ENCODE measurements around the gene DLG2.

DNA sequence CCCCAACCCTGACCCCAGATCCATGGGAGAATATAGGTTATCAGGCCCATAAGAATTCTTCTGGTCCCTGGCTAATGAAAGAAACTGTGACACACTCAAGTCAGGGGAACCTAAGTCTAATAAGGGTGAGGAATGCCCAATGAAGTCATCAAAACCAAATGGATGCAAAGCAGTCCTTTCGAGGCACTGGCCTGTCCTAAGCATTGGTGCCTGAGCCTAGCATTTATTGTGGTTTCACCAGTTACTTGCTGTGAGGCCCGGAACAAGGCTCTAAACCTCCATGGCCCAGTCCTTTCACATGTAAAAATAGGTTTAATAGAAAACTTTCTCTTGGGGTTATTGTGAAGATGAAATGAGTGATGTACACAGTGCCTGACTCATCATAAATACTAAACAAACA is 712.6 kb downstream of the DLG2 start:
- TF ChIP-seq, protein P1, sequence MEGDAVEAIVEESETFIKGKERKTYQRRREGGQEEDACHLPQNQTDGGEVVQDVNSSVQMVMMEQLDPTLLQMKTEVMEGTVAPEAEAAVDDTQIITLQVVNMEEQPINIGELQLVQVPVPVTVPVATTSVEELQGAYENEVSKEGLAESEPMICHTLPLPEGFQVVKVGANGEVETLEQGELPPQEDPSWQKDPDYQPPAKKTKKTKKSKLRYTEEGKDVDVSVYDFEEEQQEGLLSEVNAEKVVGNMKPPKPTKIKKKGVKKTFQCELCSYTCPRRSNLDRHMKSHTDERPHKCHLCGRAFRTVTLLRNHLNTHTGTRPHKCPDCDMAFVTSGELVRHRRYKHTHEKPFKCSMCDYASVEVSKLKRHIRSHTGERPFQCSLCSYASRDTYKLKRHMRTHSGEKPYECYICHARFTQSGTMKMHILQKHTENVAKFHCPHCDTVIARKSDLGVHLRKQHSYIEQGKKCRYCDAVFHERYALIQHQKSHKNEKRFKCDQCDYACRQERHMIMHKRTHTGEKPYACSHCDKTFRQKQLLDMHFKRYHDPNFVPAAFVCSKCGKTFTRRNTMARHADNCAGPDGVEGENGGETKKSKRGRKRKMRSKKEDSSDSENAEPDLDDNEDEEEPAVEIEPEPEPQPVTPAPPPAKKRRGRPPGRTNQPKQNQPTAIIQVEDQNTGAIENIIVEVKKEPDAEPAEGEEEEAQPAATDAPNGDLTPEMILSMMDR (IDR thresholded peaks at IDR 0.05; ENCODE audit: low read length): no peak
- TF ChIP-seq EZH2 (IDR thresholded peaks at IDR 0.05; ENCODE audit: borderline replicate concordance, low read length): no peak

Measured in OCI-LY1 (cell line).